Measurements from ENCODE around the gene RTCA. TPM values are rescaled to one million over a fixed set of nuclear protein-coding genes. Genes with fewer than 3 reads are reported as not detected.

The RTCA gene
- total and polyA plus RNA-seq, 11 donors = 21.3 to 54.6 (median 36.3) TPM

- Histone ChIP-seq H3K4me3 (no peak overlapping the region), H3K4me1 (peaks cover 0 to 12% (median 0%) of the 10 kb centered on the region in 12 donors), H3K36me3 (no peaks in the 10 kb centered on the region), H3K27me3 (no peaks in the 10 kb centered on the region), H3K27ac (no peak overlapping the region), H3K9me3 (peaks cover 0 to 35% (median 4%) of the 10 kb centered on the region in 12 donors)
- DNase-seq = no peak
- WGBS, 4 donors = 93 to 98% (median 97%) methylated on average over 7 of the region's 7 CpGs
- intact Hi-C loops (cut with DNase I) = no loop called here
- TF ChIP-seq POLR2A (IDR thresholded peaks at IDR 0.05) (no peak), CTCF (IDR thresholded peaks at IDR 0.05) (no peak)
- ATAC-seq = no peak
These were observed 55.1 kb downstream of the RTCA start for GRCh38 chr1:100321100-100321493.

GRCh38 chr1:100321506-100321905 lies 55.5 kb downstream of the RTCA start:
- DNase-seq (no peak), ATAC-seq (no peak)
- Histone ChIP-seq H3K27ac (no peak overlapping the region), H3K4me1 (peaks cover 0 to 12% (median 0%) of the 10 kb centered on the region in 12 donors), H3K9me3 (peaks cover 0 to 31% (median 2%) of the 10 kb centered on the region in 12 donors), H3K4me3 (no peak overlapping the region), H3K36me3 (no peaks in the 10 kb centered on the region), H3K27me3 (no peaks in the 10 kb centered on the region)
- 86 to 90% (median 89%) methylated on average over 8 of the region's 8 CpGs for WGBS, 4 donors
- TF ChIP-seq POLR2A (IDR thresholded peaks at IDR 0.05) = no peak
- TF ChIP-seq CTCF (IDR thresholded peaks at IDR 0.05) = no peak
- intact Hi-C loops (cut with DNase I) = no loop called here

GRCh38 chr1:100322436-100323211 lies 56.6 kb downstream of the RTCA start:
- TF ChIP-seq CTCF (IDR thresholded peaks at IDR 0.05) (no peak), POLR2A (IDR thresholded peaks at IDR 0.05) (no peak)
- DNase-seq = no peak
- WGBS, 4 donors = 84 to 96% (median 90%) methylated on average over 1 of the region's 1 CpG
- Histone ChIP-seq H3K27me3 (no peaks in the 10 kb centered on the region), H3K36me3 (no peaks in the 10 kb centered on the region), H3K27ac (no peak overlapping the region), H3K4me1 (peaks cover 0 to 12% (median 0%) of the 10 kb centered on the region in 12 donors), H3K9me3 (peaks cover 0 to 21% (median 2%) of the 10 kb centered on the region in 12 donors), H3K4me3 (no peak overlapping the region)
- intact Hi-C loops (cut with DNase I) = no loop called here
- peak in 1 of 4 donors; percentile 55 for ATAC-seq

GRCh38 chr1:100323419-100324106 lies 57.5 kb downstream of the RTCA start:
- Histone ChIP-seq H3K4me1 (peaks cover 0 to 12% (median 0%) of the 10 kb centered on the region in 12 donors), H3K27ac (peak overlapping the region in 1 of 12 donors; percentile 1), H3K9me3 (peaks cover 0 to 16% (median 2%) of the 10 kb centered on the region in 12 donors), H3K36me3 (no peaks in the 10 kb centered on the region), H3K27me3 (no peaks in the 10 kb centered on the region), H3K4me3 (no peak overlapping the region)
- no peak for TF ChIP-seq CTCF (IDR thresholded peaks at IDR 0.05)
- TF ChIP-seq POLR2A (IDR thresholded peaks at IDR 0.05) = no peak
- WGBS, 4 donors = 77 to 81% (median 79%) methylated on average over 6 of the region's 6 CpGs
- intact Hi-C loops (cut with DNase I) = no loop called here
- ATAC-seq (peak in 3 of 4 donors; percentile 58 to 91 (median 89)), DNase-seq (peak in 1 of 5 donors; percentile 28)

All from heart left ventricle (tissue), 16 donors.